LNCAP (cell line): ENCODE data around the gene PGK1.

Experiments used
- CTCF ChIP-seq: fragments of 450-650 bp; IDR thresholded peaks from 2 replicates; pipeline ENCODE4 v1.5.1; 2017; ENCODE audit warnings: mild to moderate bottlenecking

The PGK1 gene

GRCh38 chrX:78140206-78140605, 36.2 kb downstream of the PGK1 start:
- no peak for TF ChIP-seq CTCF

GRCh38 chrX:78165425-78165824, 61.4 kb downstream of the PGK1 start:
- no peak for TF ChIP-seq CTCF

- no peak for TF ChIP-seq CTCF
These were observed 64.0 kb downstream of the PGK1 start for GRCh38 chrX:78168065-78168464.
